ENCODE data around the gene TAF8. TPM values are rescaled to one million over a fixed set of nuclear protein-coding genes. Genes with fewer than 3 reads are reported as not detected.

The TAF8 gene
- total RNA-seq, 3 donors from 2014 or later = 15.7 to 25.4 (median 21.1) TPM

- Histone ChIP-seq H3K36me3 (no peaks in the 10 kb centered on the region), H3K27ac (peak overlapping the region; percentile 82 to 93), H3K4me3 (peak overlapping the region; percentile 58 to 90 (median 90)), H3K9me3 (no peaks in the 10 kb centered on the region), H3K4me1 (peaks cover 6 to 21% of the 10 kb centered on the region in 2 donors), H3K27me3 (no peaks in the 10 kb centered on the region)
- DNase-seq (ENCODE audit: low spot score in 2 of 2) = peak in 1 of 2 donors; percentile 37
- TF ChIP-seq CTCF (IDR thresholded peaks at IDR 0.05) = no peak
- no peak for TF ChIP-seq POLR2A (IDR thresholded peaks at IDR 0.05)
- TF ChIP-seq POLR2AphosphoS5 (IDR thresholded peaks at IDR 0.05) = no peak
- intact Hi-C loops (cut with DNase I; ENCODE audit: low total_unique reads) = loop anchor here (5.0 to 10.0 kb wide), 2 partner anchors 123 to 266 kb away; partner anchors contain the start of genes BYSL, MED20 and PRICKLE4
These were observed 2.4 kb upstream of the TAF8 start for GRCh38 chr6:42047790-42048405.

GRCh38 chr6:42049116-42049809 lies 1.1 kb upstream of the TAF8 start:
- Histone ChIP-seq H3K27ac (peak overlapping the region; percentile 82 to 93), H3K4me1 (peaks cover 1 to 14% of the 10 kb centered on the region in 2 donors), H3K4me3 (peak overlapping the region; percentile 66 to 90 (median 90)), H3K27me3 (no peaks in the 10 kb centered on the region), H3K9me3 (no peaks in the 10 kb centered on the region), H3K36me3 (no peaks in the 10 kb centered on the region)
- intact Hi-C loops (cut with DNase I; ENCODE audit: low total_unique reads) = loop anchor here (5.0 to 10.0 kb wide), 2 partner anchors 124 to 267 kb away; partner anchors contain the start of genes BYSL, MED20 and PRICKLE4
- TF ChIP-seq POLR2A (IDR thresholded peaks at IDR 0.05) (no peak), CTCF (IDR thresholded peaks at IDR 0.05) (no peak), POLR2AphosphoS5 (IDR thresholded peaks at IDR 0.05) (peak in 1 of 3 donors; percentile 10)
- peak in 1 of 2 donors; percentile 36 for DNase-seq (ENCODE audit: low spot score in 2 of 2)

GRCh38 chr6:42049948-42050296 lies 402 bp upstream of the TAF8 start:
- H3K27me3 ChIP-seq = no peaks in the 10 kb centered on the region
- no peak for TF ChIP-seq POLR2AphosphoS5 (IDR thresholded peaks at IDR 0.05)
- no peak for TF ChIP-seq POLR2A (IDR thresholded peaks at IDR 0.05)
- TF ChIP-seq CTCF (IDR thresholded peaks at IDR 0.05) = no peak
- peak overlapping the region; percentile 66 to 90 (median 90) for H3K4me3 ChIP-seq
- peaks cover 0 to 10% of the 10 kb centered on the region in 2 donors for H3K4me1 ChIP-seq
- peak overlapping the region; percentile 82 to 93 for H3K27ac ChIP-seq
- H3K36me3 ChIP-seq = no peaks in the 10 kb centered on the region
- intact Hi-C loops (cut with DNase I; ENCODE audit: low total_unique reads) = loop anchor here (5.0 to 10.0 kb wide), 2 partner anchors 125 to 268 kb away; partner anchors contain the start of genes BYSL, MED20 and PRICKLE4
- peak in 1 of 2 donors; percentile 49 for DNase-seq (ENCODE audit: low spot score in 2 of 2)
- no peaks in the 10 kb centered on the region for H3K9me3 ChIP-seq

GRCh38 chr6:42051268-42051653 lies 937 bp downstream of the TAF8 start:
- Histone ChIP-seq H3K4me3 (peak overlapping the region; percentile 66 to 90 (median 90)), H3K9me3 (no peaks in the 10 kb centered on the region), H3K27me3 (no peaks in the 10 kb centered on the region), H3K27ac (no peak overlapping the region), H3K36me3 (no peaks in the 10 kb centered on the region), H3K4me1 (peaks cover 0 to 5% of the 10 kb centered on the region in 2 donors)
- no peak for DNase-seq (ENCODE audit: low spot score in 2 of 2)
- intact Hi-C loops (cut with DNase I; ENCODE audit: low total_unique reads) = no loop called here
- TF ChIP-seq CTCF (IDR thresholded peaks at IDR 0.05) = no peak
- TF ChIP-seq POLR2A (IDR thresholded peaks at IDR 0.05) = no peak
- TF ChIP-seq POLR2AphosphoS5 (IDR thresholded peaks at IDR 0.05) = no peak

GRCh38 chr6:42053601-42054000 lies 3.3 kb downstream of the TAF8 start:
- no peaks in the 10 kb centered on the region for H3K36me3 ChIP-seq

More at GRCh38 chr6:42053601-42054000, 3.3 kb downstream of the TAF8 start:
- Histone ChIP-seq H3K4me1 (peaks cover 0 to 5% of the 10 kb centered on the region in 2 donors), H3K27me3 (no peaks in the 10 kb centered on the region), H3K4me3 (no peak overlapping the region), H3K27ac (no peak overlapping the region), H3K9me3 (no peaks in the 10 kb centered on the region)
- no peak for DNase-seq (ENCODE audit: low spot score in 2 of 2)
- TF ChIP-seq POLR2A (IDR thresholded peaks at IDR 0.05) (no peak), POLR2AphosphoS5 (IDR thresholded peaks at IDR 0.05) (no peak), CTCF (IDR thresholded peaks at IDR 0.05) (no peak)
- intact Hi-C loops (cut with DNase I; ENCODE audit: low total_unique reads) = no loop called here
